Lower leg skin (tissue), 3 donors: ENCODE measurements around the gene LDLRAP1.

ENCODE experiments used
- CTCF ChIP-seq, 3 donors: fragments of 450-650 bp; IDR thresholded peaks; one replicate each; pipeline ENCODE4 v1.5.1; 2016; ENCODE audit warnings: antibody characterized with exemption in 3 of 3, mild to moderate bottlenecking in 3 of 3, moderate library complexity in 2 of 3
- POLR2A ChIP-seq, 2 donors: fragments of 450-650 bp; IDR thresholded peaks; one replicate each; pipeline ENCODE4 v1.6.1; 2016 to 2017; ENCODE audit warnings: antibody characterized with exemption in 2 of 2, mild to moderate bottlenecking in 1 of 2, moderate library complexity in 1 of 2

GRCh38 chr1:25615172-25615541 is 71.8 kb downstream of the LDLRAP1 start:
- TF ChIP-seq POLR2A (IDR thresholded peaks at IDR 0.05) (no peak), CTCF (IDR thresholded peaks at IDR 0.05) (no peak)
